ENCODE measurements around the gene NTSR1. TPM values are rescaled to one million over a fixed set of nuclear protein-coding genes. Genes with fewer than 3 reads are reported as not detected.

NTSR1 gene
- total and polyA plus RNA-seq, 2 experiments from 2014 or later: not detected

- in situ Hi-C loops (cut with MboI): no loop called here
- Histone ChIP-seq H3K9me2 (ENCODE audit: insufficient read depth) (no peaks in the 10 kb centered on the region), H4K20me1 (ENCODE audit: insufficient read depth) (no peaks in the 10 kb centered on the region), H2AFZ (no peak overlapping the region), H3K36me3 (ENCODE audit: low read depth) (no peaks in the 10 kb centered on the region), H3F3A (ENCODE audit: insufficient read depth) (no peaks in the 10 kb centered on the region), H3K79me2 (ENCODE audit: insufficient read depth) (no peaks in the 10 kb centered on the region), H3K9me3 (ENCODE audit: low read depth) (no peaks in the 10 kb centered on the region), H3K4me1 (ENCODE audit: insufficient read depth) (no peaks in the 10 kb centered on the region), H3K27ac (no peak overlapping the region), H3K9ac (no peak overlapping the region), H3K4me3 (no peak overlapping the region), H3K27me3 (replicated peaks; ENCODE audit: insufficient read depth) (peaks cover 26% of the 10 kb centered on the region), H3K4me2 (ENCODE audit: unreplicated experiment) (no peak overlapping the region)
- WGBS, 2 experiments (ENCODE audit: low coverage in 1 of 2, low lambda C conversion rate in 2 of 2, missing lambda C conversion rate in 2 of 2): 70 to 80% methylated on average over 4 of the region's 4 CpGs
- TF ChIP-seq EZH2phosphoT487 (IDR thresholded peaks at IDR 0.05; ENCODE audit: insufficient read depth, low read depth) (no peak), EZH2 (IDR thresholded peaks at IDR 0.05; ENCODE audit: insufficient read depth, poor library complexity, severe bottlenecking) (no peak)
- no peak for DNase-seq
Measured at GRCh38 chr20:62763404-62763803, 54.8 kb downstream of the NTSR1 start.

GRCh38 chr20:62764156-62764935 lies 55.7 kb downstream of the NTSR1 start:
- peaks cover 27% of the 10 kb centered on the region for H3K27me3 ChIP-seq (replicated peaks; ENCODE audit: insufficient read depth)

GRCh38 chr20:62765021-62765420 lies 56.4 kb downstream of the NTSR1 start:
- DNase-seq: no peak
- H3K9ac ChIP-seq: no peak overlapping the region
- H3F3A ChIP-seq (ENCODE audit: insufficient read depth): no peaks in the 10 kb centered on the region
- no peaks in the 10 kb centered on the region for H3K36me3 ChIP-seq (ENCODE audit: low read depth)
- H3K9me2 ChIP-seq (ENCODE audit: insufficient read depth): no peaks in the 10 kb centered on the region
- in situ Hi-C loops (cut with MboI): no loop called here
- H2AFZ ChIP-seq: no peak overlapping the region
- peaks cover 27% of the 10 kb centered on the region for H3K27me3 ChIP-seq (replicated peaks; ENCODE audit: insufficient read depth)
- no peaks in the 10 kb centered on the region for H3K4me1 ChIP-seq (ENCODE audit: insufficient read depth)
- TF ChIP-seq EZH2 (IDR thresholded peaks at IDR 0.05; ENCODE audit: insufficient read depth, poor library complexity, severe bottlenecking): no peak
- no peak for TF ChIP-seq EZH2phosphoT487 (IDR thresholded peaks at IDR 0.05; ENCODE audit: insufficient read depth, low read depth)
- H4K20me1 ChIP-seq (ENCODE audit: insufficient read depth): no peaks in the 10 kb centered on the region
- no peak overlapping the region for H3K27ac ChIP-seq
- H3K9me3 ChIP-seq (ENCODE audit: low read depth): no peaks in the 10 kb centered on the region
- no peak overlapping the region for H3K4me2 ChIP-seq (ENCODE audit: unreplicated experiment)
- 61 to 75% methylated on average over 4 to 6 of the region's 6 CpGs for WGBS, 2 experiments (ENCODE audit: low coverage in 1 of 2, low lambda C conversion rate in 2 of 2, missing lambda C conversion rate in 2 of 2)
- H3K79me2 ChIP-seq (ENCODE audit: insufficient read depth): no peaks in the 10 kb centered on the region
- H3K4me3 ChIP-seq: no peak overlapping the region

More at GRCh38 chr20:62764156-62764935, 55.7 kb downstream of the NTSR1 start:
- WGBS, 2 experiments (ENCODE audit: low coverage in 1 of 2, low lambda C conversion rate in 2 of 2, missing lambda C conversion rate in 2 of 2): 70% methylated on average over 24 to 26 of the region's 26 CpGs
- Histone ChIP-seq H3K4me2 (ENCODE audit: unreplicated experiment) (no peak overlapping the region), H3K4me3 (no peak overlapping the region), H3F3A (ENCODE audit: insufficient read depth) (no peaks in the 10 kb centered on the region), H3K79me2 (ENCODE audit: insufficient read depth) (no peaks in the 10 kb centered on the region), H3K9me2 (ENCODE audit: insufficient read depth) (no peaks in the 10 kb centered on the region), H3K27ac (no peak overlapping the region), H4K20me1 (ENCODE audit: insufficient read depth) (no peaks in the 10 kb centered on the region), H3K9ac (no peak overlapping the region), H3K9me3 (ENCODE audit: low read depth) (no peaks in the 10 kb centered on the region), H2AFZ (no peak overlapping the region), H3K4me1 (ENCODE audit: insufficient read depth) (no peaks in the 10 kb centered on the region), H3K36me3 (ENCODE audit: low read depth) (no peaks in the 10 kb centered on the region)
- in situ Hi-C loops (cut with MboI): no loop called here
- TF ChIP-seq EZH2phosphoT487 (IDR thresholded peaks at IDR 0.05; ENCODE audit: insufficient read depth, low read depth): no peak
- no peak for TF ChIP-seq EZH2 (IDR thresholded peaks at IDR 0.05; ENCODE audit: insufficient read depth, poor library complexity, severe bottlenecking)
- no peak for DNase-seq

- peaks cover 27% of the 10 kb centered on the region for H3K27me3 ChIP-seq (replicated peaks; ENCODE audit: insufficient read depth)
- no peaks in the 10 kb centered on the region for H3K36me3 ChIP-seq (ENCODE audit: low read depth)
- no peak overlapping the region for H3K4me2 ChIP-seq (ENCODE audit: unreplicated experiment)
- H3K79me2 ChIP-seq (ENCODE audit: insufficient read depth): no peaks in the 10 kb centered on the region
- H4K20me1 ChIP-seq (ENCODE audit: insufficient read depth): no peaks in the 10 kb centered on the region
- H3F3A ChIP-seq (ENCODE audit: insufficient read depth): no peaks in the 10 kb centered on the region
- WGBS, 2 experiments (ENCODE audit: low coverage in 1 of 2, low lambda C conversion rate in 2 of 2, missing lambda C conversion rate in 2 of 2): 30 to 34% methylated on average over 12 to 15 of the region's 15 CpGs
- H2AFZ ChIP-seq: no peak overlapping the region
- H3K9ac ChIP-seq: no peak overlapping the region
- H3K9me2 ChIP-seq (ENCODE audit: insufficient read depth): no peaks in the 10 kb centered on the region
- no peaks in the 10 kb centered on the region for H3K9me3 ChIP-seq (ENCODE audit: low read depth)
- no peak overlapping the region for H3K4me3 ChIP-seq
- no peak for DNase-seq
- TF ChIP-seq EZH2 (IDR thresholded peaks at IDR 0.05; ENCODE audit: insufficient read depth, poor library complexity, severe bottlenecking) (no peak), EZH2phosphoT487 (IDR thresholded peaks at IDR 0.05; ENCODE audit: insufficient read depth, low read depth) (no peak)
- no peaks in the 10 kb centered on the region for H3K4me1 ChIP-seq (ENCODE audit: insufficient read depth)
- no peak overlapping the region for H3K27ac ChIP-seq
- in situ Hi-C loops (cut with MboI): no loop called here
Measured at GRCh38 chr20:62765432-62766070, 56.9 kb downstream of the NTSR1 start.
